Measurements from ENCODE around the gene CPOX.

Gene CPOX

DNA sequence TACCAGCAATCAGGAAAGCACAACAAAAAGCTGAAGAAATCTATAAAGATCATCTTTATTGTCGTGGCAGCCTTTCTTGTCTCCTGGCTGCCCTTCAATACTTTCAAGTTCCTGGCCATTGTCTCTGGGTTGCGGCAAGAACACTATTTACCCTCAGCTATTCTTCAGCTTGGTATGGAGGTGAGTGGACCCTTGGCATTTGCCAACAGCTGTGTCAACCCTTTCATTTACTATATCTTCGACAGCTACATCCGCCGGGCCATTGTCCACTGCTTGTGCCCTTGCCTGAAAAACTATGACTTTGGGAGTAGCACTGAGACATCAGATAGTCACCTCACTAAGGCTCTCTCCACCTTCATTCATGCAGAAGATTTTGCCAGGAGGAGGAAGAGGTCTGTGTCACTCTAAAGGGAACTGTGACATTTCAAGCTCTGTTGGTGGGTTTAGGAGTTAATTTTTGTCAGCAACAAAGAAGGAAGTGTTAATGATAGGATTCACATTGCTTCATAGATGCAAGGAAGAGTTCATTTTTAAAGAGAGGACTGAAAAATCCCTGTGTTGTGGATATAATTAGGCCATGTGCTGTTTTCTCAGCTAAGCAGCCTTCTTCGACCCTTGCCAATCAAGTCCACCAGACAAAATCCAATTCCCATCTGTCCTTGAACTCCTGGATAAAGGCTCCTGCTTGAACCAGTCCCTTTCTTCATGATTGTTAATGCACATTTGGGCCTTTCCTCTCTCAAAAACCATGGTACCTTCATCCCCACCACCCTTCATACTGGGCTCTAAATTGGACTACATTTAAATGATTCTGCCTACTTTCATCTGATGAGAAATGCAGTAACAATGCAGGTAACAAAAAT is 60.5 kb downstream of the CPOX start:
- DNase-seq = no peak

DNA sequence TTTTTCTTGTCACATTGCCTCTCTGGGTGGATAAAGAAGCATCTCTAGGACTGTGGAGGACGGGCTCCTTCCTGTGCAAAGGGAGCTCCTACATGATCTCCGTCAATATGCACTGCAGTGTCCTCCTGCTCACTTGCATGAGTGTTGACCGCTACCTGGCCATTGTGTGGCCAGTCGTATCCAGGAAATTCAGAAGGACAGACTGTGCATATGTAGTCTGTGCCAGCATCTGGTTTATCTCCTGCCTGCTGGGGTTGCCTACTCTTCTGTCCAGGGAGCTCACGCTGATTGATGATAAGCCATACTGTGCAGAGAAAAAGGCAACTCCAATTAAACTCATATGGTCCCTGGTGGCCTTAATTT is 61.2 kb downstream of the CPOX start:
- no peak for DNase-seq

DNA sequence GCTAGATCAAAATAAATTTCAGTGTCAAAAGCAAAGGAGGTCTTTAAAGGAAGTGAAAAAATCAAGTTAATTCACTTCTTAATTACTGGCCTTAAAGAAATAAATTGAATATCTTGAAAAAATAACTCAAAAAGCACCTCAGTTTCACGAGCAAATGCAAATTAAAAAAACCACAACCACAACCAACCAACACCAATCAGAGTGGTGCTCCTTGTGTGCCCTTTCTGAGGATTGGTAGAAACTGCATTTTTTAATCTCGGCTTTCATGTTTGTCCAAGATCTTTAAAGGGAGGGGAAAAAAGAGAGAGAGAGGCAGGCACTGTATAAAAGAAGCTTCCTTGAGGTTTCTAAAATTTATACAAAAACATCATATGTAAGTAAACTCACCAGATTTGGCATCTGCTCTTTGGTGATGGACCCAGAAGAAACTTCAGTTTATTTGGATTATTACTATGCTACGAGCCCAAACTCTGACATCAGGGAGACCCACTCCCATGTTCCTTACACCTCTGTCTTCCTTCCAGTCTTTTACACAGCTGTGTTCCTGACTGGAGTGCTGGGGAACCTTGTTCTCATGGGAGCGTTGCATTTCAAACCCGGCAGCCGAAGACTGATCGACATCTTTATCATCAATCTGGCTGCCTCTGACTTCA is 61.7 kb downstream of the CPOX start, which contains the start of gene GPR15:
Gene GPR15 (plus strand): TSS at position 357 of the 653 bp plus-strand sequence. CDS start 56 bp downstream, at position 413.
- no peak for DNase-seq

DNA sequence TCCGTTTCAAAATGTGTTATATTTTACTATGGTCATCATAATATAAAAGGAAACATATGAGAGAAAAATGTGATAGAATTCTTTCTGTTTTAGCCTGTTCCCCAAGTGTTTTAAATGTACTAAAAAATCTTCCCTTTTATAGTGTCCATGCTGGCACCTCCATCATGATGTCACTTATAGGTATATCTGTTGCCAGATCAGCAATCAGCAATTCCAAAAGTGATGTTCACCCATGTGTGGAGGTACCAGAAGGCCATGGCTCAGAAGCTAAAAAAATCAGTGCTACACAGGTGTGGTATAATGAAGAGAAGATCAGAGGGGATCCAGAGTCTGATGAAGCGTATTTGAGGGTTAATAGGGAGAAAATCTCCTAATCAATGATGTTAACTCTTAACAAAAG is 62.7 kb downstream of the CPOX start:
- no peak for DNase-seq

DNA sequence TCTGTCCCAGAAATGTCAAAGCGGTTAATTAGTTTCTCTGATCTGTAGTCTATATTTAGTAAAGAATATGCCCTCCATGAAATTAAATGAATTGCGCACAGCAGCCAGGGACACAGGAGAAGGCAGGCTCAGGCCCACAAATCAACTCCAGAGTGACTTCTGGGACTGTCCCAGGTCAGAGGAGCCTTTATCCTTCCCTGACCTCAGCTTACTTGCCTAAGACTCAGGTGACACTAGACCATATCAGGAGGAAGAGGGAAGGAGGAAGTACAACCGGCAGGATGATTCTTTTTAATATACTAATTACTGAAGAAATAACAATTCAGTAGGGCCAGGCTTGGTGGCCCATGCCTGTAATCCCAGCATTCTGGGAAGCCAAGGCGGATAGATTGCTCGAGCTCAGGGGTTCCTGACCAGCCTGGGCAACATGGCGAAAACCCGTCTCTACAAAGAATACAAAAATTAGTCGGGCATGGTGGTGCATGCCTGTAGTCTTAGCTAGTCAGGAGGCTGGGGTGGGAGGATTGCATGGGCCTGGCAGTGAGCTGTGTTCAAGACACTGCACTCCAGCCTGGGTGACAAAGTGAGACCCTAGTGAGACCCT is 63.5 kb downstream of the CPOX start:
- DNase-seq = no peak

Data from activated T-cell treated with anti-CD3 and anti-CD28 coated beads for 4 hours (primary cell).